ENCODE data around the gene CARD9. TPM values are rescaled to one million over a fixed set of nuclear protein-coding genes. Genes with fewer than 3 reads are reported as not detected.

The CARD9 gene
- total RNA-seq, 4 donors from 2014 or later = 2.5 to 6.9 (median 4.9) TPM

GRCh38 chr9:136316271-136316751, 57.2 kb downstream of the CARD9 start:
- DNase-seq (ENCODE audit: low spot score) = no peak
- no peak for ATAC-seq (ENCODE audit: low FRiP score)
- no peak for TF ChIP-seq CTCF (IDR thresholded peaks at IDR 0.05)

GRCh38 chr9:136314944-136315343, 58.5 kb downstream of the CARD9 start:
- ATAC-seq (ENCODE audit: low FRiP score) (no peak), DNase-seq (ENCODE audit: low spot score) (no peak)
- no peak for TF ChIP-seq CTCF (IDR thresholded peaks at IDR 0.05)

GRCh38 chr9:136314056-136314416, 59.4 kb downstream of the CARD9 start:
- DNase-seq (ENCODE audit: low spot score) = no peak
- TF ChIP-seq CTCF (IDR thresholded peaks at IDR 0.05) = no peak
- ATAC-seq (ENCODE audit: low FRiP score) = no peak

Other genes starting within 250 kb of the CARD9 start
- not detected for gene LHX3, start 168.5 kb downstream of the CARD9 start, total RNA-seq
- 10 to 100 TPM in 1 of 4 donors, 1 to 10 TPM in 3; 5.6 to 18.5 (median 6.6) TPM for gene QSOX2, start 127.9 kb downstream of the CARD9 start, total RNA-seq
- not detected for gene CCDC187, start 69.6 kb downstream of the CARD9 start, total RNA-seq
- 10 to 100 TPM in 1 of 4 donors, 1 to 10 TPM in 3; 5.0 to 20.5 (median 7.3) TPM for gene GPSM1, start 46.1 kb downstream of the CARD9 start, total RNA-seq
- gene DNLZ, start 9.9 kb downstream of the CARD9 start, total RNA-seq = 10 to 100 TPM; 16.5 to 36.7 (median 19.8) TPM
- gene SNAPC4, start 26.5 kb upstream of the CARD9 start, total RNA-seq = 10 to 100 TPM in 1 of 4 donors, 1 to 10 TPM in 3; 3.2 to 11.2 (median 5.8) TPM
- gene ENTR1, start 36.9 kb upstream of the CARD9 start, total RNA-seq = 10 to 100 TPM; 26.5 to 38.1 (median 33.5) TPM
- gene PMPCA, start 37.0 kb upstream of the CARD9 start, total RNA-seq = 10 to 100 TPM; 29.2 to 64.4 (median 33.6) TPM
- gene INPP5E, start 66.2 kb upstream of the CARD9 start, total RNA-seq = 10 to 100 TPM in 1 of 4 donors, 1 to 10 TPM in 3; 5.4 to 13.1 (median 8.3) TPM
- gene SEC16A, start 109.4 kb upstream of the CARD9 start, total RNA-seq = 10 to 100 TPM; 45.6 to 64.8 (median 56.5) TPM
- gene NOTCH1, start 172.4 kb upstream of the CARD9 start, total RNA-seq = 10 to 100 TPM; 10.4 to 61.8 (median 55.1) TPM